ENCODE measurements around the gene ANAPC16. TPM values are rescaled to one million over a fixed set of nuclear protein-coding genes. Genes with fewer than 3 reads are reported as not detected.
A peak's percentile ranks its signal among the peaks of the same experiment; 100 is the strongest.
"Not testable (repeated sequence)": the region's sequence is repeated elsewhere in the genome, so short reads cannot be mapped to it uniquely, and the experiment has no call there.

Gene ANAPC16
- total RNA-seq, 1 experiment from 2014 or later = 44.2 TPM

- peak; percentile 63 for DNase-seq (ENCODE audit: low read depth)
Measured at GRCh38 chr10:72211381-72211780, 4.4 kb upstream of the ANAPC16 start.

GRCh38 chr10:72211832-72212231, 4.0 kb upstream of the ANAPC16 start:
- not testable (repeated sequence) for DNase-seq (ENCODE audit: low read depth)

GRCh38 chr10:72218325-72218724, 2.5 kb downstream of the ANAPC16 start:
- no peak for DNase-seq (ENCODE audit: low read depth)

- no peak for DNase-seq (ENCODE audit: low read depth)
Measured at GRCh38 chr10:72218726-72219125, 2.9 kb downstream of the ANAPC16 start.

GRCh38 chr10:72219235-72219814, 3.5 kb downstream of the ANAPC16 start:
- no peak for DNase-seq (ENCODE audit: low read depth)

GRCh38 chr10:72220637-72221036, 4.8 kb downstream of the ANAPC16 start:
- DNase-seq (ENCODE audit: low read depth) = no peak

- DNase-seq (ENCODE audit: low read depth) = no peak
Measured at GRCh38 chr10:72221278-72221677, 5.5 kb downstream of the ANAPC16 start.

GRCh38 chr10:72223743-72224101, 7.9 kb downstream of the ANAPC16 start:
- peak; percentile 53 for DNase-seq (ENCODE audit: low read depth)

- DNase-seq (ENCODE audit: low read depth) = not testable (repeated sequence)
Measured at GRCh38 chr10:72224191-72224590, 8.4 kb downstream of the ANAPC16 start.

GRCh38 chr10:72226418-72227027, 10.7 kb downstream of the ANAPC16 start:
- DNase-seq (ENCODE audit: low read depth) = no peak

- DNase-seq (ENCODE audit: low read depth) = no peak
Measured at GRCh38 chr10:72227826-72228225, 12.0 kb downstream of the ANAPC16 start.

- no peak for DNase-seq (ENCODE audit: low read depth)
Measured at GRCh38 chr10:72228318-72228751, 12.5 kb downstream of the ANAPC16 start.

- DNase-seq (ENCODE audit: low read depth) = no peak
Measured at GRCh38 chr10:72229261-72230251, 13.7 kb downstream of the ANAPC16 start.

GRCh38 chr10:72233621-72234020, 17.8 kb downstream of the ANAPC16 start:
- DNase-seq (ENCODE audit: low read depth) = no peak

GRCh38 chr10:72234560-72235095, 18.8 kb downstream of the ANAPC16 start:
- no peak for DNase-seq (ENCODE audit: low read depth)

- DNase-seq (ENCODE audit: low read depth) = no peak
Measured at GRCh38 chr10:72235544-72236279, 19.9 kb downstream of the ANAPC16 start.

- no peak for DNase-seq (ENCODE audit: low read depth)
Measured at GRCh38 chr10:72238392-72239175, 22.8 kb downstream of the ANAPC16 start.

- DNase-seq (ENCODE audit: low read depth) = no peak
Measured at GRCh38 chr10:72239409-72239808, 23.6 kb downstream of the ANAPC16 start.

- no peak for DNase-seq (ENCODE audit: low read depth)
Measured at GRCh38 chr10:72240371-72240770, 24.6 kb downstream of the ANAPC16 start.

- no peak for DNase-seq (ENCODE audit: low read depth)
Measured at GRCh38 chr10:72241691-72242252, 26.0 kb downstream of the ANAPC16 start.
